ENCODE measurements around the gene MYOCD. TPM values are rescaled to one million over a fixed set of nuclear protein-coding genes. Genes with fewer than 3 reads are reported as not detected.

MYOCD gene
- total RNA-seq, 1 donor from 2014 or later: under 0.01 TPM

DNA sequence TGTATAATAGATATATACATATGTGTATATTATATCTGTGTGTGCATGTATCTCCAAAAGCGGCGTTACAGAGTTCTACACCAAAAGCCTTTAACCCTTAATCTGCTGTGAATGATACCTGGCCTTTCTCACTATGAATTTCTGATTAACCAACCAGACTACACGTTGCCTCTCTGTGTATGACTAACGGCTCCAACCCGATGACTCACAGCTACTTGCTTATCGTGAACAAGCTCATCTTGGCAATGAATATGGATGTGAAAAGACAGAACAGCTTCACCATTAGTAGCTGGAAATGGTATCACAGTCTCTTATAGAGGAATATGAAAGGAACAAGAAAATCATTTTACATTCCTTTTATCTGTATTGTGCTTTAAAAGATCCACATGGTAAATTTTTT, 99.9 kb downstream of the MYOCD start:
- DNase-seq: no peak

- no peak for DNase-seq
These were observed 102.6 kb downstream of the MYOCD start for GRCh38 chr17:12768255-12768654.

DNA sequence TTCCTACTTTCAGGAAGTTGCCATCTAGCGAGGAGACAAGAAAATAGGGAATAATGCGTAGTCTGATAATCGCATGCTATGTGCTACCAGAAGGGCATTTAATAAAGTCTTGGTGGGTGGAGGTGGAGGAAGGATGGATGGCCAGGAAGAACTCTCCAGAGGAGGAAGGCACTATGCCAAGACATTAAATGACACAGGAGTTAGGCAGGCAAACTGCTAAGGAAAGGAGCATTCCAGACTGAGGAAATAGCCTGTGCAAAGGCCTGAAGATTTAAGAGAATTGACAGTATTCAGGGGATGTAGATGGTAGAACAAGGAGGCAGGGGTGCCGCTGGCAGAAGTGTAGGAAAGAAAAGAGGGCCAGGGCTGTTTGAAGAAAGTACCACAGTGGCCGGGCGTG, 104.3 kb downstream of the MYOCD start:
- no peak for DNase-seq

GRCh38 chr17:12773153-12773552, 107.5 kb downstream of the MYOCD start:
- no peak for DNase-seq

DNA sequence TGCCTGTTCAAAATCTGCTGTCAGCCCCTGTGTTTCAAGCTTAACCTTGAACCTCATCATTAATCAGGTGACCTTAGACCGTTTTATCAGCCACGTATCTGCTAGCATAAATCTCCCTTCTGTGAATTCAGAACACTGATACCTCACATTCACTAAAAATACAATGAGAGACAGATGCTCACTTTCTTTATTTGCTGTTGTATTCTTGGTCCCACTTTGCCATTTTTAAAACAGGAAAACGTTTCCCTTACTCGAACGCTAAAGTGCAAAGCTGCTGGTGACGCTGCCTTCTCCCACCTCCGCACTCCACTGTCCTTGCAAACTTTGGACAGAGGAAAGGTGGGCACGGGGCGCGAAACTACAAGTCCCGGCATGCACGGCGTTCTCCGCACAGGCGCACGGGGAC, 123.4 kb downstream of the MYOCD start:
- no peak for DNase-seq

GRCh38 chr17:12789481-12790248, 124.0 kb downstream of the MYOCD start, which contains the start of gene ARHGAP44:
Gene ARHGAP44, plus strand, starts transcription at chr17:12789498. Its CDS starts 341 bp downstream, at chr17:12789839.
- peak; percentile 65 for DNase-seq

DNA sequence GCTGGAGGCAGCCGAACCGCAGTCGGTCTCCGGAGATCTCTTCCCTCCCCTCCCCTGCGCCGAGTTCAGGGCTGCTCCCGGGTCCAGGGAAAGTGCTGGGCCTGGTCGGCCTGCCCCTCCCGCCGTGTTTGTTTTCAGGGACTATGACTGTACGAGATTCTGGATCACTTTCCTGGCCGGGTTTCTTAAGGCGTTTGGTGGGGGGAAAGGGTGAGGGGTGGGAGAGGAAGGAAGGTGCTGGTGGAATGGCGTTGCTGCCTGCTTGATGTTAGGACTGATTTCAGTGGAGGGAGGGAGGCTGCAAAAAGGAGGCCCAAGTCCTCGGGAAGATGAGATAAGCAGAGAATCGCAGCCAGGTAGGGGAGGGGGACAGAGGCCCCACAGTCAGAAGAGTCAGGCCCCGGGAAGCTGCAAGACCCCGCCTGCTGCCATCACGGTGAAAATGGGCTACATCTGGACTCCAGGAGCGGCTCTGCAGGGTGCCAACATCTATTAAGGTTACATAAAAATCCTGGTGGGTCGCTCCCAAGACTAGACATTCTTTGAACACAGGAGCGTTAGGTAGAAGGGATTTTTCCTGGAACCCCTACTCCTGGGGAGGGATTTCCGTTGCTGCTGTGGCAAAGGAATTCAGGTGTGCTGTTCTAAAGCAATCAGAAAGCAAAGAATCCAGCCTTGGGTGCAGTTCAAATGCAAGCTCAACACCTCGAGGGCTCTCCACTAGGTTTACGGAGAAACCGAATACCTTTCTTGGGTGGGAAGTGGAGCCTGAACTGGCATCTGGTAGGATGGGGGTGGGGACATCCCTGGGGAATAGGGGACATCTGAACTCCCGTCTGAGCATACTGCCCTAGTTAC, 124.8 kb downstream of the MYOCD start:
- no peak for DNase-seq

- no peak for DNase-seq
These were observed 129.3 kb downstream of the MYOCD start for GRCh38 chr17:12794919-12795532.

DNA sequence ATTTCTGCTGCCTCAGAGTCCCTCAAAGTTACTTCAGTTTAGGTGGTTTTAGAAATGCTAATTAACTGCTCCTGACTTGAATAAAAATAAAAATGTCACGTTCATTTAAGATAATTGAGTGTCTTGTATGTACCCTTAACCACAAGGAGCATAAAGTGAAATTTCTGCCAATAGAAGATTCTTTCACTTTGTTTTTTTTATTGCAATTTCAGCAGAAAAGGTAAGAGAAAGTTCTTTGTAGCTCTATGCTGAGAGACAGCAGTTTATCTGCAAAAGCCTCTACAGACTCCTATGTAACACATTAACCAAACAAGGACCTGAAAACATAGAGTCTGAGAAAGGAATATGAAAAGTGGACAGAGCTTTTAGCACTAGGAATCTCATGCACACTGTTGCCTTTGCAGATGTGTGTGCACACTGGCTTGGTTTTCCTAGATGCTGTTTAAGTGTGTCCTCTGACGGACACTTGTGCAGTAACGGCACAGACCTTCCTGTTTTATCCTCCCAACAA, 135.2 kb downstream of the MYOCD start:
- no peak for DNase-seq

- no peak for DNase-seq
These were observed 140.9 kb downstream of the MYOCD start for GRCh38 chr17:12806630-12807029.

DNA sequence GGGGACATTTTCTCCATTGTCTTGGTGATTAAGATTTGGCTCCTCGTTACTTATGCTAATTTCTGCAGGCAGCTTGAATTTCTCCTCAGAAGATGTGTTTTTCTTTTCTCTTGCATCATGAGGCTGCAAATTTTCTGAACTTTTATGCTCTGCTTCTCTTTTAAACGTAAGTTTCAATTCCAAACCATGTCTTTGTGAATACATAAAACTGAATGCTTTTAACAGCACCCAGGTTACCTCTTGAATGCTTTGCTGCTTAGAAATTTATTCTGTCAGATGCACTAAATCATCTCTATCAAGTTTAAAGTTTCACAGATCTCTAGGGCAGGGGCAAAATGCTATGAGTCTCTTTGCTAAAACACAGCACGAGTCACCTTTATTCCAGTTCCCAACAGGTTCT, 143.0 kb downstream of the MYOCD start:
- no peak for DNase-seq

DNA sequence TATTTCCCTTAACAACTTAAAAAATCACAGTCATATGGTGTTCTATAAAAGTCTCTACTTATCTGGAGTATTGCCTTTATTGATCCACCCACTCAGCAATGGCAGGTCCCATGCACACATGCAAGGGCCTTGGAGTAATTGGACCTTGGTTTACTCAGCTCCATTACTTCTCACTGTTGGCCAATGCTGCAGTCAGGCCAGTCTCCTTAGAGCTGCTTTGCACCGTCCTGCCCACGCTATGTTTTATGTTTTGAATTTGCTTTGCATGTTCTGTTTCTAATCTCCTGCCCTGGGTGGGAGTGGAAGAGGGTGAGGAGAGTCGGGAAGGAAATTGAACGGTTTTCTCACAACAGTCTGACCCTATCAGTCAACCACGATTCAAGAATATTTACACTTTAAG, 147.2 kb downstream of the MYOCD start:
- no peak for DNase-seq

- no peak for DNase-seq
These were observed 148.0 kb downstream of the MYOCD start for GRCh38 chr17:12813664-12814063.

DNA sequence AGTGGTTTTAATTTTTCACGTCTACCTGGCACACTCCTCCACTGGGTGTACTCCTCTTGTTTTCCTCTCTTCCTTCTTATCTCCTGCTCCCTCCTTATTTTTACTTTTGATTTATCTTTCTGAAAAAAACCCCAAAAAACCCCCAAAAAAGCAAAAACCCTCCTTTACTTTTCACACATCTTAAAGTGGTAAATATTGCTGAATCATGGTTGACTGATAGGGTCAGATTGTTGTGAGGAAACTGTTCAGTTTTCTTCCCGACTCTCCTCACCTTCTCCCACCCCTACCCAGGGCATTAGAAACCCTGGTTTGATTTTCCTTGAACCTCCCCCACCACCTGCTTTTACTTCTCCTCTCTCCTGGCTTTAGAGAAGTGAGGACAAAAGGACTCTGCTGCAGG, 149.0 kb downstream of the MYOCD start:
- no peak for DNase-seq

DNA sequence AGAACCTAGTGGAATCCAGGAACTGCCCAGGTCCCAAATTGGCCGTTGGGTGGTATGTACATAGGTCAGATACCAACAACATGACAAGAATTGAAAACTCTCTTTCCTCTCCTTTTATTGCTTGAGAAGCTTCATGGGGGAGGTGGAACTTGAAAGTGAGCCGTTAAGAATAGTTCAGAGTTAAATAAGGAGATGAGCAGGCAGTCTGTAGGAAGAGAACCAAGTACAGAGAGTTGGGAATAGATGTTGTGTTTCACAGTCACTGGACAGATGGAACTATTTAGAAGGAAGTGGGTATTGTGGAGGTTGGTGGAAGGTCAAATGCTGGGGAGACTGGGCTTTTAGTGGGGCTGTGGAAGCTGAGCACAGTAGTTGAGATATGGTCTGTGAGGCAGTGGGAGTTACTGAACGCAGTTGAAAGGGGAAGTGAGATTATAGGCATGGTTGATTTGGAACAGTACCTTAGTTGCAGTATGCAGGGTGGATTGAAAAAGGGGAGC, 150.0 kb downstream of the MYOCD start:
- DNase-seq: no peak

Other genes starting within 250 kb of the MYOCD start
- gene ARHGAP44, start 123.6 kb downstream of the MYOCD start, total RNA-seq: 0.47 and 0.68 TPM in 2 replicates